ENCODE data around the gene RASA3.

Gene RASA3

DNA sequence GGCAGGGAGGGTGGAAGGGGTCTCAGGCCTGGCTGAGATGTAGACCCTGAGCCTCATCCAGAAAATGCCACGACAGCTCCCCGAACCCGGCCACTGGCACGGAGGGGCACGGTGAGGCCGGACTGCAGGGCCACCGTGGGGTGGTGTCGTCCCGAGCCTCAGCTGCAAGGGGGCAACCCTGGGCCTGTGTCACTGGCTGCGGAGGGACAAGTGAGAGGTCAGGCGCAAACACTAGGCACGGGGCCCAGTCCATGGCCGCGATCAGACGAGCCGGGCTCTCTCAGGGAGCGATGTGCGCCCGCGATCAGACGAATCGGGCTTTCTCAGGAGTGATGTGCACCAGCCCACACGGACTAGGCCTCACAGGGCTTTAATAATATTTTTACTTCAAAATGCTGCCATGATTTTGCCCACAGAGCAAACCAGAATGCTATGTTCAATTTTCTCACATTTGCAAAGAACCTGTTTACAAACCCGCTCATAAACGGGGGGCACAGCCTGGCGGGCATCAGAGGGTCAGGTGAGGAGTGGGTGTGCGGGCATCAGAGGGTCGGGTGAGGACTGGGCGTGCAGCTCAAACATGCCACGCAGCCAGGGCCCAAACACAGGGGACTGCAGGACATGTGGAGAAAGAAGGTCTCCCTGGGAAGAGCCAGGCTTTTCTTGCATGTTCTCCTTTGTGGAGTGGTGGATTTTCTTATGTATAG is 115.9 kb downstream of the RASA3 start:
- H3K27ac Mint-ChIP-seq: no peak overlapping the region

DNA sequence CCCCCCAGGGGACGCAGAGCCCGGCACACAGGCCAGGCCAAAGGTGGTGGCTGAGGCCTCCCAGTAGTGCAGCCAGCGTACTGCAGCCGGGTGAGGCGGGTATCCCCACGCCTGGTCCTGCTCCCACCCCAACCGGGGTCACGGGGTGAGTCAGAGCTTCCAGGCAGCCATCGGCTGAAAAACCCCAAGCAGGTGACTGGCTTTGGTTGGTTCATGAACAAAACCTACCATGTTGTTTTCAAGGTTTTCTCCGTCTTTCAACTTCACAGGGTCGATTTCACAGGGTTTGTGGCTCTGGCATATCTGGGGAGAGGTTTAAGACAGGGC is 116.5 kb downstream of the RASA3 start:
- Mint-ChIP-seq H3K27me3 (no peaks in the 10 kb centered on the region), H3K4me3 (no peak overlapping the region), H3K27ac (no peak overlapping the region), H3K9me3 (no peaks in the 10 kb centered on the region), H3K36me3 (peaks cover 41% of the 10 kb centered on the region), H3K4me1 (peaks cover 6% of the 10 kb centered on the region)
- DNase-seq: no peak
- CTCF ChIA-PET: no interaction called here

More for the DNA sequence above, 115.9 kb downstream of the RASA3 start:
- H3K36me3 Mint-ChIP-seq: peaks cover 42% of the 10 kb centered on the region
- no peak for DNase-seq
- CTCF ChIA-PET: no interaction called here
- H3K4me1 Mint-ChIP-seq: peaks cover under 1% of the 10 kb centered on the region
- H3K9me3 Mint-ChIP-seq: no peaks in the 10 kb centered on the region
- no peak overlapping the region for H3K4me3 Mint-ChIP-seq
- no peaks in the 10 kb centered on the region for H3K27me3 Mint-ChIP-seq

DNA sequence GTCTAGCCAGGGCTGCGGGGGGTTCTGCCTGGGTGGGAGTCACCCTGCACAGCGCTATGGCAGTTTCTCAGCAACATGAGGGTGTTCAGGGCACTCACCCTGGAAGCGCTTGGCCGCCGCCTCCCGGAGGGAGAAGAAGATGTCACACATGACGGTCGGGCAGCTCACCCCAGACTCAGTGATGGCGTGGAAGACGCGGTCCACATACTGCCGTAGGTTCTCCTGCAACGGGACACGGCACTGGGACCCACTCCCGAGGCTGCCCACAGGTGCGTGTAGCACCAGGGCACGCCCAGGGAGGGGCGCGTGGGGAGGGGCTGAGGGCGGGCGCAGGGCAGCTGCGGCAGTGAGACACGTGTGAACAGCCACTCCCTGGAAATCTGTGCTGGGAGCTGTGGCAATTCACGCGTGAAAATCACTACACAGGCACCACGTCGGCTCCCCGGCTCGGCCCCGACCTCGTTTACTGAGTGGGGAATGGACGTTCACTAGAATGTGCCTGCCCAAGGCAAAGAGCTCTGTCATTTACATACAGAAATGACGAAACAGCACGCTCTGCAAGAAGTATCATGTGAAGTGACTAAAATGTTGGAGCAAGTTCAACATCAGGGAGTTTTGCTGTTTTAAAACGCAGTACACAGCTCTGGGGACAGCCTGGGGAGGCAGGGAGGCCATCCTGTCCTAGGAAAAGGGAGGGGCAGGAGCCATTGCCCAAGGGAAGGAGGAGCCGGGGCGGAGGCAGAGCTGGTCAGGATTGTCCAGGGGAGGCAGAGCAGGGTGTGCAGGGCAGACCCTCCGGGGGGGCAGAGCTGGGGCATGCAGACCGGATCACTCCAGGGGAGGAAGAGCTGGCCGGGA is 117.1 kb downstream of the RASA3 start:
- H3K4me1 Mint-ChIP-seq: peaks cover 8% of the 10 kb centered on the region
- no peak overlapping the region for H3K27ac Mint-ChIP-seq
- no peak for DNase-seq
- no peaks in the 10 kb centered on the region for H3K9me3 Mint-ChIP-seq
- H3K27me3 Mint-ChIP-seq: no peaks in the 10 kb centered on the region
- no peak overlapping the region for H3K4me3 Mint-ChIP-seq
- peaks cover 38% of the 10 kb centered on the region for H3K36me3 Mint-ChIP-seq
- CTCF ChIA-PET: interaction anchor here (0.9 kb wide), 1 partner anchor 93 kb away, joined by 3 read pairs; no protein-coding TSS in a partner anchor

- H3K27me3 Mint-ChIP-seq: no peaks in the 10 kb centered on the region
- H3K36me3 Mint-ChIP-seq: peaks cover 43% of the 10 kb centered on the region
- no peak overlapping the region for H3K27ac Mint-ChIP-seq
- no peak for DNase-seq
- no peaks in the 10 kb centered on the region for H3K9me3 Mint-ChIP-seq
- H3K4me1 Mint-ChIP-seq: peaks cover 8% of the 10 kb centered on the region
- CTCF ChIA-PET: no interaction called here
- H3K4me3 Mint-ChIP-seq: no peak overlapping the region
Observed at GRCh38 chr13:114013952-114014629, 118.3 kb downstream of the RASA3 start.

- CTCF ChIA-PET: no interaction called here
- peaks cover 42% of the 10 kb centered on the region for H3K36me3 Mint-ChIP-seq
- H3K9me3 Mint-ChIP-seq: no peaks in the 10 kb centered on the region
- peaks cover 8% of the 10 kb centered on the region for H3K4me1 Mint-ChIP-seq
- H3K4me3 Mint-ChIP-seq: no peak overlapping the region
- H3K27me3 Mint-ChIP-seq: no peaks in the 10 kb centered on the region
- no peak for DNase-seq
- H3K27ac Mint-ChIP-seq: no peak overlapping the region
Observed at GRCh38 chr13:114013336-114013735, 119.1 kb downstream of the RASA3 start.

- Mint-ChIP-seq H3K27me3 (no peaks in the 10 kb centered on the region), H3K4me3 (no peak overlapping the region), H3K36me3 (peaks cover 38% of the 10 kb centered on the region), H3K4me1 (peaks cover 8% of the 10 kb centered on the region), H3K27ac (no peak overlapping the region), H3K9me3 (no peaks in the 10 kb centered on the region)
- DNase-seq: no peak
- CTCF ChIA-PET: no interaction called here
Observed at GRCh38 chr13:114012921-114013320, 119.5 kb downstream of the RASA3 start.

DNA sequence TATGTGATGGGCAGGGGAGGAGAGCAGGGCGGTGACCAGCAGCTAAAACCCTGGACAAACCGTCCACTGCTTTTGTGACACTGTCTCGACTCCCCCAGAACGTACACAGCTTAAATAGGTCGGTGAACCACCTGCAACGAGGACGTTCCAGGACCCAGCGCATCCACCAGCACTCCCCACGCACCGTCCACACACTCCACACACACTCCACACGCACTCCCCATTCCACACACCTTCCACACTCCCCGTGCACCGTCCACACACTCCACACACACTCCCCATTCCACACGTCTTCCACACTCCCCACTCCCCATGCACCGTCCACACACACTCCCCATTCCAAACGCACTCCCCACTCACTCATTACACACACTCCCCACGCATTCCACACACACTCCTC is 120.3 kb downstream of the RASA3 start:
- Mint-ChIP-seq H3K27ac (no peak overlapping the region), H3K4me3 (no peak overlapping the region), H3K9me3 (no peaks in the 10 kb centered on the region), H3K4me1 (peaks cover 8% of the 10 kb centered on the region), H3K36me3 (peaks cover 37% of the 10 kb centered on the region), H3K27me3 (no peaks in the 10 kb centered on the region)
- CTCF ChIA-PET: no interaction called here
- no peak for DNase-seq

GRCh38 chr13:114011226-114011625 is 121.2 kb downstream of the RASA3 start:
- peaks cover 8% of the 10 kb centered on the region for H3K4me1 Mint-ChIP-seq
- no peak for DNase-seq
- H3K36me3 Mint-ChIP-seq: peaks cover 30% of the 10 kb centered on the region
- H3K27ac Mint-ChIP-seq: peak overlapping the region; percentile 83
- CTCF ChIA-PET: no interaction called here
- H3K27me3 Mint-ChIP-seq: no peaks in the 10 kb centered on the region
- H3K4me3 Mint-ChIP-seq: no peak overlapping the region
- no peaks in the 10 kb centered on the region for H3K9me3 Mint-ChIP-seq

- Mint-ChIP-seq H3K36me3 (peaks cover 26% of the 10 kb centered on the region), H3K4me1 (peaks cover 8% of the 10 kb centered on the region), H3K4me3 (no peak overlapping the region), H3K27ac (peak overlapping the region; percentile 83), H3K9me3 (no peaks in the 10 kb centered on the region), H3K27me3 (no peaks in the 10 kb centered on the region)
- CTCF ChIA-PET: no interaction called here
- DNase-seq: peak; percentile 45
Observed at GRCh38 chr13:114010401-114011101, 121.9 kb downstream of the RASA3 start.

- DNase-seq: no peak
- Mint-ChIP-seq H3K9me3 (no peaks in the 10 kb centered on the region), H3K4me1 (peaks cover 8% of the 10 kb centered on the region), H3K36me3 (peaks cover 27% of the 10 kb centered on the region), H3K27me3 (no peaks in the 10 kb centered on the region), H3K27ac (peak overlapping the region; percentile 78), H3K4me3 (no peak overlapping the region)
- CTCF ChIA-PET: no interaction called here
Observed at GRCh38 chr13:114009590-114010400, 122.6 kb downstream of the RASA3 start.

DNA sequence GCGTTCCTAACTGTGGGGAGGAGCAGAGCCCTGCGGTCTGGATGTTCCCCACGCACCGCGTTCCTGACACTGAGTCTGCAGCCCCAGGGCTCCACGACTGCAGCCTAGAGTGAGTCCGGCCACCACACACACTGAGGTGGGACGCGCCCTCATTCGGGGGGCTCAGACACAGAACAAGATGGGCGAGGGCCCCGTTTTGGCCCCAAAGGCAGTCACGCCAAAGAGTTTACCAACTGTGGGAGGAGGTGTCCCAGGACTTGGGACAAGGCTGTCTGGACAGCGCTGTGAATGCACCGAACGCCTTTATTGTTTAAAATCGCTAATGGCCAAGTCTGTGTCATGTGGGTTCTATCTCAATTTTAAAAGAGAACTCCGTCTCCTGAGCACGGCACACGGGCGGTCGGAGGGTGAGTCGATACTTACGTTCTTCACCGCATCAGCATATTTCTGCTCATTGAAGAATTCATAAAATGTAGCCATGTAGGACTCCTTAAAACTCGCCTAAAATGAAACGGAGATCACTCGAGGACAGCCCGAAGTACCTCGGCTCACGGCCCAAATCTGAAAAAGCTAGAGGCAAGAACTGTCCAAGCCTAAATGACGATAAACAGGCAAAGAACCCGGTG is 123.3 kb downstream of the RASA3 start:
- Mint-ChIP-seq H3K36me3 (peaks cover 29% of the 10 kb centered on the region), H3K27ac (peak overlapping the region; percentile 78), H3K4me1 (peaks cover 8% of the 10 kb centered on the region), H3K27me3 (no peaks in the 10 kb centered on the region), H3K4me3 (no peak overlapping the region), H3K9me3 (no peaks in the 10 kb centered on the region)
- no peak for DNase-seq
- CTCF ChIA-PET: no interaction called here

DNA sequence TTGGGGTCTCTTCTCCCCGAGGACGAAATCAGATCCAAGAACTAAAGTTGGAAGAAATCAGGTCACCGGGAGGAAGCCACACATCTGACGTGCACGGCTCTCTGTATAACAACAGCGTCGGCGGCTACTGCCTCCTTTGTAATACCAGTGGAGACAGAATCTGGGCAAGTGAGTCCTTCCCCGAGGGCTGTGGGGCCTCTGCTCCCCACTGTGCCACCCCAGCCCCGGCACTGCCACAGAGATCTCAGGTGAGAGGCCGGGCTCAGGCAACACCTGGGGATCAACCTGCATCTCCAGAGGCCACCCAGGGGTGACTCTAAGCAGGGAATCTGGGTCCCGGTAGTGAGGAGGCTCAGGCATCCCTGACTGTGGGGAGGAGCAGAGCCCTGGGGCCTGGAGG is 124.9 kb downstream of the RASA3 start:
- H3K36me3 Mint-ChIP-seq: peaks cover 30% of the 10 kb centered on the region
- no peak overlapping the region for H3K4me3 Mint-ChIP-seq
- no peaks in the 10 kb centered on the region for H3K9me3 Mint-ChIP-seq
- no peaks in the 10 kb centered on the region for H3K27me3 Mint-ChIP-seq
- peaks cover 8% of the 10 kb centered on the region for H3K4me1 Mint-ChIP-seq
- no peak for DNase-seq
- CTCF ChIA-PET: no interaction called here
- no peak overlapping the region for H3K27ac Mint-ChIP-seq

GRCh38 chr13:114005206-114005724 is 127.2 kb downstream of the RASA3 start:
- no peaks in the 10 kb centered on the region for H3K4me1 Mint-ChIP-seq
- no peak overlapping the region for H3K4me3 Mint-ChIP-seq
- H3K36me3 Mint-ChIP-seq: peaks cover 30% of the 10 kb centered on the region
- no peaks in the 10 kb centered on the region for H3K9me3 Mint-ChIP-seq
- H3K27me3 Mint-ChIP-seq: no peaks in the 10 kb centered on the region
- no peak for DNase-seq
- peak overlapping the region; percentile 64 for H3K27ac Mint-ChIP-seq
- CTCF ChIA-PET: no interaction called here

All from activated naive CD4-positive, alpha-beta T cell treated with anti-CD3 and anti-CD28 coated beads, Interleukin-2, amount 10 ng/mL, durations not matched to agents 7 days and 5 days (primary cell).